Measurements from ENCODE around the gene SGTB.

Gene SGTB

DNA sequence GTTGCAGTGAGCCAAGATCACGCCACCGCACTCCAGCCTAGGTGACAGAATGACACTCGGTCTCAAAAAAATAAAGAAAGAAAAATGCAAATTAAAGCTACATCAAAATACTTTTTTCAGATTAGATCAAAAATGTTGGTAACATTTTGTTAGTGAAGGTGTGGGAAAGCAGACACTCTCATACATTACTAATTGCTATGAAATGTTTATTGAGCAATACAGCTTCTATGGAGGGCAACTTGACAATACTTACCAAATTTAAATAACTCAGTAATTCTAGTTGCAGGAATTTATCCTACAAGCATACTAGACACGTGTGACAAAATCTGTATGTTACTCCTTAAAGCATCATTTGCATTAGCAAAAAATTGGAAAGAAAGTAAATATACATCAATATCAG is 101.9 kb downstream of the SGTB start:
- Histone ChIP-seq H4K20me1 (ENCODE audit: insufficient read depth, low read length) (no peaks in the 10 kb centered on the region), H3K9me2 (replicated peaks; ENCODE audit: insufficient read depth, low read length) (no peaks in the 10 kb centered on the region), H3K27ac (ENCODE audit: low read length) (no peak overlapping the region), H3K4me3 (ENCODE audit: low read length) (no peak overlapping the region), H3K79me2 (ENCODE audit: low read length) (peaks cover 61% of the 10 kb centered on the region), H3K27me3 (replicated peaks; ENCODE audit: insufficient read depth, low read length) (no peaks in the 10 kb centered on the region), H3K4me1 (ENCODE audit: low read length) (peaks cover 13% of the 10 kb centered on the region; the same call in 1 of the 2 replicates), H3K9me3 (replicated peaks; ENCODE audit: insufficient read depth, low read length) (no peaks in the 10 kb centered on the region), H3K36me3 (replicated peaks; ENCODE audit: insufficient read depth, low read length) (0 out of 2 replicates have a peak, but pooled peaks cover 8% of the 10 kb centered on the region), H3F3A (ENCODE audit: insufficient read depth, low read length) (0 out of 2 replicates have a peak, but pooled peaks cover 4% of the 10 kb centered on the region), H3K9ac (ENCODE audit: low read length) (no peak overlapping the region), H2AFZ (ENCODE audit: low read length) (no peak overlapping the region), H3K4me2 (ENCODE audit: low read depth, low read length) (no peak overlapping the region)
- TF ChIP-seq EZH2phosphoT487 (IDR thresholded peaks at IDR 0.05; ENCODE audit: low read length) (no peak), EZH2 (optimal IDR thresholded peaks at IDR 0.05; ENCODE audit: low read depth, low read length) (no peak)
- TF ChIP-seq, protein P1, sequence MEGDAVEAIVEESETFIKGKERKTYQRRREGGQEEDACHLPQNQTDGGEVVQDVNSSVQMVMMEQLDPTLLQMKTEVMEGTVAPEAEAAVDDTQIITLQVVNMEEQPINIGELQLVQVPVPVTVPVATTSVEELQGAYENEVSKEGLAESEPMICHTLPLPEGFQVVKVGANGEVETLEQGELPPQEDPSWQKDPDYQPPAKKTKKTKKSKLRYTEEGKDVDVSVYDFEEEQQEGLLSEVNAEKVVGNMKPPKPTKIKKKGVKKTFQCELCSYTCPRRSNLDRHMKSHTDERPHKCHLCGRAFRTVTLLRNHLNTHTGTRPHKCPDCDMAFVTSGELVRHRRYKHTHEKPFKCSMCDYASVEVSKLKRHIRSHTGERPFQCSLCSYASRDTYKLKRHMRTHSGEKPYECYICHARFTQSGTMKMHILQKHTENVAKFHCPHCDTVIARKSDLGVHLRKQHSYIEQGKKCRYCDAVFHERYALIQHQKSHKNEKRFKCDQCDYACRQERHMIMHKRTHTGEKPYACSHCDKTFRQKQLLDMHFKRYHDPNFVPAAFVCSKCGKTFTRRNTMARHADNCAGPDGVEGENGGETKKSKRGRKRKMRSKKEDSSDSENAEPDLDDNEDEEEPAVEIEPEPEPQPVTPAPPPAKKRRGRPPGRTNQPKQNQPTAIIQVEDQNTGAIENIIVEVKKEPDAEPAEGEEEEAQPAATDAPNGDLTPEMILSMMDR (IDR thresholded peaks at IDR 0.05; ENCODE audit: low read length), result no peak
- no peak for DNase-seq
